Tibial nerve (tissue), 4 donors: ENCODE results near the gene PTPRT. TPM values are rescaled to one million over a fixed set of nuclear protein-coding genes. Genes with fewer than 3 reads are reported as not detected.

Experiments
- DNase-seq, 2 donors: peaks; one replicate each; pipeline ENCODE4 v3.0.0-alpha.2; 2019; ENCODE audit warnings: low spot score in 2 of 2
- H3K27ac ChIP-seq, 4 donors: fragments of 200-600 bp; sonication (generic) in 3 of 4; one replicate each; pipeline ENCODE4 v1.5.1; 2017 to 2019; ENCODE audit warnings: mild to moderate bottlenecking in 1 of 4
- H3K27me3 ChIP-seq, 2 donors: fragments of 200-600 bp; sonication (generic) in 1 of 2; one replicate each; pipeline versions ENCODE4 v1.5.1 to v1.6.0; 2017 to 2019
- H3K36me3 ChIP-seq, 3 donors: fragments of 200-600 bp; sonication (generic); one replicate each; pipeline ENCODE4 v1.5.1; 2018 to 2019
- H3K4me1 ChIP-seq, 4 donors: fragments of 200-600 bp; sonication (generic) in 3 of 4; one replicate each; pipeline ENCODE4 v1.5.1; 2017 to 2019
- H3K4me3 ChIP-seq, 4 donors: fragments of 200-600 bp; sonication (generic) in 3 of 4; one replicate each; pipeline ENCODE4 v1.5.1; 2017 to 2019; ENCODE audit warnings: mild to moderate bottlenecking in 1 of 4, moderate library complexity in 1 of 4
- H3K9me3 ChIP-seq, 4 donors: fragments of 200-600 bp; sonication (generic) in 3 of 4; one replicate each; pipeline ENCODE4 v1.5.1; 2017 to 2019
- CTCF ChIP-seq, 5 experiments: fragments of 200-600 bp in 3 of 5; fragments of 450-650 bp in 2 of 5; sonication (generic) in 3 of 5; IDR thresholded peaks; one replicate each; pipeline ENCODE4 v1.5.1; 2016 to 2019; ENCODE audit warnings: antibody characterized with exemption in 5 of 5, mild to moderate bottlenecking in 3 of 5, moderate library complexity in 2 of 5
- EP300 ChIP-seq, 2 donors: sonication (generic); formaldehyde crosslinking; IDR thresholded peaks; one replicate each; pipeline ENCODE4 v1.6.1; 2017; ENCODE audit warnings: antibody characterized with exemption in 2 of 2, mild to moderate bottlenecking in 1 of 2
- POLR2A ChIP-seq, 2 donors: fragments of 450-650 bp; IDR thresholded peaks; one replicate each; pipeline ENCODE4 v1.6.1; 2017; ENCODE audit warnings: antibody characterized with exemption in 2 of 2, mild to moderate bottlenecking in 2 of 2, moderate library complexity in 2 of 2
- whole genome bisulfite sequencing, 2 donors: methylation state at CpG; one replicate each; pipeline ENCODE4 v1.1.5; 2018; 5-methylcytosine and 5-hydroxymethylcytosine counted together
- total RNA-seq, 4 donors: library from RNA; depleted of rRNA; stranded (reverse); fragments of >200 nt; gene quantifications; one replicate each; pipeline ENCODE4 v1.1.0, GENCODE V29; 2016

PTPRT gene
- total RNA-seq, 4 donors from 2014 or later = under 0.01 TPM; not detected in 3

DNA sequence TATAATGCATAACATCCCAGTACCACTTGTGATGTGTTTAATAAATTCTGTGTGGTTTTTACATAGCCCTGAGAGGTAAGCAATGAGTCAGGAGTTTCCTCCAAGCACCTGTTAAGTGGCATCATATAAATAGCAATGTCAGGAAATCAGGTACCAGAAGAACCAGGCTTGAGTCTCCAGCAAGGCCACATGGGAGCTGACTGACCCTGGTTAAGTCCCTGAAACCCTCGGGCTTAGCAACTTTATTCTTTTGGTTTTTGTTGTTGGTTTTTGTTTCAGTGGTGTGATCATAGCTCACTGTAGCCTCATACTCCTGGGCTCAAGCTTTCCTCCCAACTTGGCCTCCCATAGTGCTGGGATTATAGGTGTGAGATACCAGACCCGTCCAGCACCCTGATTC is 70.0 kb downstream of the PTPRT start:
- H3K4me1 ChIP-seq = no peaks in the 10 kb centered on the region
- no peak for DNase-seq
- no peak overlapping the region for H3K27ac ChIP-seq
- TF ChIP-seq POLR2A (IDR thresholded peaks at IDR 0.05) (no peak), EP300 (IDR thresholded peaks at IDR 0.05) (no peak)
- no peaks in the 10 kb centered on the region for H3K36me3 ChIP-seq
- H3K27me3 ChIP-seq = no peaks in the 10 kb centered on the region
- 77 to 82% methylated on average over 2 of the region's 2 CpGs for WGBS, 2 donors
- no peak overlapping the region for H3K4me3 ChIP-seq
- no peaks in the 10 kb centered on the region for H3K9me3 ChIP-seq

DNA sequence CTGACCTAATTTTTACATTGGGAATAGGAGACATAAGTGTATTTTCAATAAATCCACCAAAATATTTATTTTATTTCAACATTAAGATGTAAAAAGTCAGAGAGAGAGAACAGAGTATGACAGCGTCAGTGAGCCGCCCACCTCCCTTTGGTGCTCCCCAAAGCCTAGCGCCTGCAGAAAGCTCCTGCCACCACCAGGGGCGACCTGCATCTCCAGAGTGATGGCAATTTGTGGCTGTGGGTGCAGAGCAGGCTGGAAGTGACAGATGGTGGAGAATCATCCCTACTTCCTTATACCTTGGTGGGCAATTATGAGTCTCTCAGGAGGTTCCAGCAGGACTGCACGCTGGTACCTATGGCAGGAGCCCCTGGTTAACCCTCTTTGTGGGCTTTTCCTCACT is 87.3 kb downstream of the PTPRT start:
- Histone ChIP-seq H3K27ac (no peak overlapping the region), H3K4me1 (no peaks in the 10 kb centered on the region), H3K27me3 (no peaks in the 10 kb centered on the region), H3K36me3 (no peaks in the 10 kb centered on the region), H3K4me3 (no peak overlapping the region), H3K9me3 (no peaks in the 10 kb centered on the region)
- TF ChIP-seq POLR2A (IDR thresholded peaks at IDR 0.05) = no peak
- no peak for TF ChIP-seq CTCF (IDR thresholded peaks at IDR 0.05)
- no peak for TF ChIP-seq EP300 (IDR thresholded peaks at IDR 0.05)
- no peak for DNase-seq
- 59 to 62% methylated on average over 5 of the region's 5 CpGs for WGBS, 2 donors

- no peak overlapping the region for H3K4me3 ChIP-seq
- H3K9me3 ChIP-seq = peaks cover 0 to 16% (median 0%) of the 10 kb centered on the region in 4 donors
- no peak for DNase-seq
- no peak for TF ChIP-seq EP300 (IDR thresholded peaks at IDR 0.05)
- TF ChIP-seq POLR2A (IDR thresholded peaks at IDR 0.05) = no peak
- TF ChIP-seq CTCF (IDR thresholded peaks at IDR 0.05) = no peak
- H3K27ac ChIP-seq = no peak overlapping the region
- 49 to 62% methylated on average over 5 of the region's 5 CpGs for WGBS, 2 donors
- H3K36me3 ChIP-seq = no peaks in the 10 kb centered on the region
- H3K27me3 ChIP-seq = no peaks in the 10 kb centered on the region
- H3K4me1 ChIP-seq = no peaks in the 10 kb centered on the region
Observed at GRCh38 chr20:43096931-43097260, 92.8 kb downstream of the PTPRT start.

GRCh38 chr20:43096126-43096930 is 93.4 kb downstream of the PTPRT start:
- Histone ChIP-seq H3K4me3 (no peak overlapping the region), H3K9me3 (peaks cover 0 to 19% (median 0%) of the 10 kb centered on the region in 4 donors), H3K27me3 (no peaks in the 10 kb centered on the region), H3K36me3 (no peaks in the 10 kb centered on the region), H3K4me1 (no peaks in the 10 kb centered on the region), H3K27ac (no peak overlapping the region)
- DNase-seq = no peak
- 36 to 38% methylated on average over 5 of the region's 5 CpGs for WGBS, 2 donors
- no peak for TF ChIP-seq CTCF (IDR thresholded peaks at IDR 0.05)
- TF ChIP-seq EP300 (IDR thresholded peaks at IDR 0.05) = no peak
- no peak for TF ChIP-seq POLR2A (IDR thresholded peaks at IDR 0.05)

DNA sequence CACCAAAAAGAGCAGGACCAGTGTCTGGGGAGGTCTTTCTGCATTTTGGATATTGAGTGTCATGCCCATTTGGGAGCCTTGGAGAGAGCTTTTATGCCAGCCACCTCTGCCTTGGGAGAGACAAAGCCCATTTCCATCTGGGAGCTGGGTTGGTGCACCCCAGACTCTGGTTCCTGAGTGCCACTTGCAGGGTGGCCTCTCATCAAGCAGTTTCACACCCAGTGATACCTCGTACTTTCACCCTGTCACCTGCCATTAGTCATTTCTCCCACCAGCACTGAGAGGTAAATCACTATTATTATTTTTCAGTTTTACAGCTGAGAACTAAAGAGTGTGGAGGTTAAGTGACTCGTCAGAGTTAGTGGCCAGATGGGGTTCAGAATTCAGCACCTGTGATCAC is 94.7 kb downstream of the PTPRT start:
- H3K36me3 ChIP-seq = no peaks in the 10 kb centered on the region
- no peak for DNase-seq
- 78% methylated on average over 2 of the region's 2 CpGs for WGBS, 2 donors

More for the DNA sequence above, 94.7 kb downstream of the PTPRT start:
- peaks cover 0 to 19% (median 0%) of the 10 kb centered on the region in 4 donors for H3K9me3 ChIP-seq
- no peak overlapping the region for H3K4me3 ChIP-seq
- no peaks in the 10 kb centered on the region for H3K27me3 ChIP-seq
- H3K27ac ChIP-seq = no peak overlapping the region
- H3K4me1 ChIP-seq = no peaks in the 10 kb centered on the region
- TF ChIP-seq CTCF (IDR thresholded peaks at IDR 0.05) (no peak), POLR2A (IDR thresholded peaks at IDR 0.05) (no peak), EP300 (IDR thresholded peaks at IDR 0.05) (no peak)
